Skeletal muscle tissue (tissue), 4 donors: ENCODE measurements around the gene TRAF3IP1. TPM values are rescaled to one million over a fixed set of nuclear protein-coding genes. Genes with fewer than 3 reads are reported as not detected.
"Not testable (repeated sequence)": the region's sequence is repeated elsewhere in the genome, so short reads cannot be mapped to it uniquely, and the experiment has no call there.

Experiments used
- H3K27ac ChIP-seq: one replicate; pipeline ENCODE4 v1.7.0; 2013; ENCODE audit warnings: mild to moderate bottlenecking, low read depth, low read length, inconsistent platforms
- H3K27me3 ChIP-seq, 3 donors: one replicate each; pipeline ENCODE4 v1.7.0; 2013; ENCODE audit warnings: low read length in 3 of 3; ENCODE audit not compliant: control insufficient read depth in 3 of 3, insufficient read depth in 3 of 3
- H3K36me3 ChIP-seq, 3 donors: one replicate each; pipeline ENCODE4 v1.7.0; 2013; ENCODE audit warnings: low read length in 3 of 3; ENCODE audit not compliant: control insufficient read depth in 3 of 3, insufficient read depth in 3 of 3
- H3K4me1 ChIP-seq, 3 donors: one replicate each; pipeline ENCODE4 v1.7.0; 2013; ENCODE audit warnings: low read length in 3 of 3, mild to moderate bottlenecking in 3 of 3; ENCODE audit not compliant: control insufficient read depth in 3 of 3, insufficient read depth in 3 of 3
- H3K4me3 ChIP-seq, 3 donors: one replicate each; pipeline ENCODE4 v1.7.0; 2013; ENCODE audit warnings: low read length in 3 of 3
- H3K9ac ChIP-seq, 3 donors: one replicate each; pipeline ENCODE4 v1.7.0; 2013; ENCODE audit warnings: low read length in 3 of 3, mild to moderate bottlenecking in 3 of 3, moderate library complexity in 2 of 3, low read depth in 1 of 3
- H3K9me3 ChIP-seq, 3 donors: one replicate each; pipeline ENCODE4 v1.7.0; 2013; ENCODE audit warnings: low read length in 3 of 3; ENCODE audit not compliant: control insufficient read depth in 3 of 3
- total RNA-seq: library from RNA; depleted of rRNA; stranded (reverse); fragments of >200 nt; gene quantifications from one replicate; pipeline ENCODE4 v1.2.3, GENCODE V29; 2014
- donor health status: Osteomylitis.

Gene TRAF3IP1
- total RNA-seq, 1 donor from 2014 or later: 4.2 TPM

DNA sequence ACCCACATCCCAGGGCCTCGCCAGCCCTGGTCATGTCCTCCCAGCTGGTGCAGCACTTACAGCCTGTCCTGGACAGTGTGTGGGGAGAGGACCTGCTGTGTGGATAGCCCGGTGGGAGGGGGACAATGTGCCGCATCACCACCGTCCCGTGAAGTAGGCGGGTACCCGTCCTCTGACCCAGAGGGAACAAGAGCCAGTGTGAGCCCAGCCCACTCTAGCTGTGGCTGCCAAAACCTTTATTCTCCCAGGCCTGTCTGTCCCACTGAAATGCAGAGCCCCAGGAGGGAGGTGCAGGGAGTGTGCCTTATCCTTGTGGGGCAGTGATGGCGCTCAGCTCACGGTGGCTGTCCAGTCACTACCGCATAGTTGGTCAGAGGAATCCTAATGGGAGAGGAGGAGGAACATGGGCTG, 1.7 kb downstream of the TRAF3IP1 start:
- H3K4me1 ChIP-seq: peaks cover 22 to 34% (median 33%) of the 10 kb centered on the region in 3 donors
- no peaks in the 10 kb centered on the region for H3K27me3 ChIP-seq
- no peaks in the 10 kb centered on the region for H3K9me3 ChIP-seq
- peak overlapping the region; percentile 59 for H3K27ac ChIP-seq
- H3K4me3 ChIP-seq: peak overlapping the region in 2 of 3 donors; percentile 46 to 78
- peaks cover 0 to 4% (median 4%) of the 10 kb centered on the region in 3 donors for H3K36me3 ChIP-seq
- peak overlapping the region; percentile 65 to 84 (median 77) for H3K9ac ChIP-seq

DNA sequence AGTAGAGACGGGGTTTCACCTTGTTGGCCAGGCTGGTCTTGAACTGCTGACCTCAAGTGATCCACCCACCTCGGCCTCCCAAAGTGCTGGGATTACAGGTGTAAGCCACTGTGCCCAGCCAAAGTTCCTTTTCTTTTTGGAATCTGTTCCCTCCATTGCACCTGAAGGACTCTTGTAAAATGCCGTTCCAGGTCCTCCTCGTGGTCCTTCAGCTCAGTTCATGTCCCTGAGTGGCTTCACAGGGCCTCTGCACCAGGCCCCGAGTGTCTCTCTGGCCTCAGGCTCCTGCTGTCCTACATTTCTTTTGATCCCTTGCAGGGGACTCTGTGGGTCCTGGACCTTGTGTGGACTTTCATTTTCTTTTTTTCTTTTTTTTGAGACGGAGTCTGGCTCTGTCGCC, 3.9 kb downstream of the TRAF3IP1 start:
- H3K9me3 ChIP-seq, H3K36me3 ChIP-seq, H3K27ac ChIP-seq, H3K4me3 ChIP-seq, H3K27me3 ChIP-seq, H3K9ac ChIP-seq: not testable (repeated sequence)
- peaks cover 22 to 34% (median 33%) of the 10 kb centered on the region in 3 donors for H3K4me1 ChIP-seq

GRCh38 chr2:238325694-238326093, 5.4 kb downstream of the TRAF3IP1 start:
- Histone ChIP-seq H3K36me3 (peaks cover 9 to 20% (median 15%) of the 10 kb centered on the region in 3 donors), H3K9ac (no peak overlapping the region), H3K4me1 (peaks cover 18 to 28% (median 26%) of the 10 kb centered on the region in 3 donors), H3K4me3 (no peak overlapping the region), H3K9me3 (no peaks in the 10 kb centered on the region), H3K27ac (no peak overlapping the region), H3K27me3 (no peaks in the 10 kb centered on the region)

DNA sequence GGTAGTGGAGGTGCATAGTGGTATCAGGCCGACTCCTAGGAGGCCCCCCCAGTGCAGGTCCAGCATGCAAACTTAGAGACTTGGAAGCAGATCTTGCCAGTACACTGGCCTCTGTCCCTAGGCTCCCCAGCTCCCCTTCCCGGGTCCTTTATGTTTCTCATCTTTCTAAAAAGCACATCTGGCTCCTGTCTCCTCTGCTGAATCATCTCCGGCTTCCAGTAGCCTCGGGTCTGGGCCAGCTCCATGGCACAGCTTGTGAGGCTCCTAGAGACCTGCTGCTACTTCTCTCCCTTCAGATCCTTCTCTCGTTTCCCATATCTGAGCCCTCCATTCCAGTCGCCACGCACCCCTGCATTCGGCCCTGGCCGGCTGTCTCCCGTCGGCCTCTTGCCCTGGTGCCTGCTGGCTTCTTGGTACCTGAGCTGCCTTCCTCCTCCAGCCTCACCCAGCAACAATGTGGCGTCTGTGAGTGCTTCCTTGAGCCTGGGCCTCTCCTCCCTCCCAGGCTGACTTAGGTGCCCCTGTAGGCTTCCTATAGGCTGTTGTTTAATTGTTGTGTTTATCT, 6.6 kb downstream of the TRAF3IP1 start:
- Histone ChIP-seq H3K27me3 (no peaks in the 10 kb centered on the region), H3K9ac (peak overlapping the region in 1 of 3 donors; percentile 25), H3K9me3 (no peaks in the 10 kb centered on the region), H3K4me1 (peaks cover 9 to 20% (median 17%) of the 10 kb centered on the region in 3 donors), H3K4me3 (no peak overlapping the region), H3K27ac (no peak overlapping the region), H3K36me3 (peaks cover 9 to 20% (median 15%) of the 10 kb centered on the region in 3 donors)

GRCh38 chr2:238327751-238328150, 7.4 kb downstream of the TRAF3IP1 start:
- Histone ChIP-seq H3K4me1 (peaks cover under 1 to 11% (median 8%) of the 10 kb centered on the region in 3 donors), H3K9ac (no peak overlapping the region), H3K4me3 (no peak overlapping the region), H3K27ac (no peak overlapping the region), H3K36me3 (peaks cover 9 to 20% (median 15%) of the 10 kb centered on the region in 3 donors), H3K27me3 (no peaks in the 10 kb centered on the region), H3K9me3 (no peaks in the 10 kb centered on the region)

- Histone ChIP-seq H3K36me3 (peaks cover 16 to 32% (median 21%) of the 10 kb centered on the region in 3 donors), H3K9ac (no peak overlapping the region), H3K27me3 (no peaks in the 10 kb centered on the region)
Measured at GRCh38 chr2:238330391-238330790, 10.1 kb downstream of the TRAF3IP1 start.

GRCh38 chr2:238331916-238332315, 11.6 kb downstream of the TRAF3IP1 start:
- Histone ChIP-seq H3K27me3 (no peaks in the 10 kb centered on the region), H3K36me3 (peaks cover 16 to 32% (median 17%) of the 10 kb centered on the region in 3 donors), H3K27ac (no peak overlapping the region), H3K9ac (no peak overlapping the region), H3K4me1 (peaks cover 5 to 12% (median 11%) of the 10 kb centered on the region in 3 donors), H3K9me3 (no peaks in the 10 kb centered on the region), H3K4me3 (no peak overlapping the region)

More at GRCh38 chr2:238330391-238330790, 10.1 kb downstream of the TRAF3IP1 start:
- H3K27ac ChIP-seq: no peak overlapping the region
- no peaks in the 10 kb centered on the region for H3K9me3 ChIP-seq
- peaks cover 0 to 3% (median 0%) of the 10 kb centered on the region in 3 donors for H3K4me1 ChIP-seq
- H3K4me3 ChIP-seq: no peak overlapping the region

- Histone ChIP-seq H3K27me3 (no peaks in the 10 kb centered on the region), H3K27ac (no peak overlapping the region), H3K9me3 (no peaks in the 10 kb centered on the region), H3K36me3 (peaks cover 8 to 24% (median 9%) of the 10 kb centered on the region in 3 donors), H3K9ac (no peak overlapping the region), H3K4me1 (peaks cover 11 to 24% (median 23%) of the 10 kb centered on the region in 3 donors), H3K4me3 (no peak overlapping the region)
Measured at GRCh38 chr2:238334885-238335284, 14.6 kb downstream of the TRAF3IP1 start.

DNA sequence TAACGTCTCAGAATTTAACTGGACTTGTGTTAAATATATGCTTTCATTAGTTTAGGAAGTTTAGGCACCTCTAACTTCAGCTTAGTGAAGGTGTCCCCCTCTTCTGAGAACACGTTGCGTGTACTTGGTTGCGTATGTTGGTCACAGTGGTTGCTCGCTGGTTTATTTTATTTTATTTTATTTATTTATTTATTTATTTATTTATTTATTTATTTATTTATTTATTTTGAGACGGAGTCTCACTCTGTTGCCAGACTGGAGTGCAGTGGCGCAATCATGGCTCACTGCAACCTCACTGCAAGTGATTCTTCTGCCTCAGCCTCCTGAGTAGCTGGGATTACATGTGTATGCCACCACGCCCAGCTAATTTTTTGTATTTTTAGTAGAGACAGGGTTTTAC, 15.3 kb downstream of the TRAF3IP1 start:
- H3K27ac ChIP-seq, H3K9ac ChIP-seq, H3K27me3 ChIP-seq, H3K9me3 ChIP-seq, H3K4me3 ChIP-seq: not testable (repeated sequence)
- Histone ChIP-seq H3K36me3 (peaks cover 6 to 18% (median 9%) of the 10 kb centered on the region in 3 donors), H3K4me1 (peaks cover 11 to 24% (median 23%) of the 10 kb centered on the region in 3 donors)

DNA sequence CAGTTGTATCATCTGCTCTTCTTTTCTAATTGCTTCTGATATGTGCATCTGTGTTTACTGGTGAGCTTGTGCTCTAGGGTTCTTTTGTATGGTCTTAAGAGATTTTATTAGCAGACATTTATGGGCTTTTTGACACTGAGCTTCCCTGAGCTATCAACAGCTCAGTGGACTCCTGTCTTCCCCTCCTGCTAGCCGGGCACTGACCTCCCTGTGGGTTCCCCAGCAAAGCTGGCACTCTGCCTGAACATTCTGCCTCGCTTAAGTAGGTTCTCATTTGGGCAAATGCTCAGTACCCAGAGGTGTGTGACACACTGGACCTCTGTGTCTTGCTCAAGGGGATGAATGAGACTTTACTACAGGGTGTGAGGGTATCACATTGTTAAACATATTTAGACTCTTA, 15.8 kb downstream of the TRAF3IP1 start:
- Histone ChIP-seq H3K4me1 (peaks cover 11 to 24% (median 23%) of the 10 kb centered on the region in 3 donors), H3K9ac (peak overlapping the region in 1 of 3 donors; percentile 27), H3K27ac (no peak overlapping the region), H3K4me3 (no peak overlapping the region), H3K9me3 (no peaks in the 10 kb centered on the region), H3K36me3 (peaks cover 6 to 18% (median 9%) of the 10 kb centered on the region in 3 donors), H3K27me3 (no peaks in the 10 kb centered on the region)
